Iris pigment epithelial cell (primary cell): Measurements from ENCODE around the gene FTH1.

Source experiments
- DNase-seq: peaks from one replicate; pipeline ENCODE4 v3.0.0-alpha.2; 2011; ENCODE audit warnings: low read depth

Gene FTH1

GRCh38 chr11:61914471-61915171, 52.8 kb downstream of the FTH1 start:
- no peak for DNase-seq
